Esophagus muscularis mucosa (tissue), 4 donors: Measurements from ENCODE around the gene C9. TPM values are rescaled to one million over a fixed set of nuclear protein-coding genes. Genes with fewer than 3 reads are reported as not detected.

Experiments
- DNase-seq: peaks from one replicate; pipeline ENCODE4 v3.0.0-alpha.2; 2017; ENCODE audit errors: extremely low spot score
- H3K27ac ChIP-seq, 4 donors: fragments of 200-600 bp; sonication (generic); replicated peaks in 1 of 4; 1 replicate in 3 of 4; 2 replicates in 1 of 4; pipeline ENCODE4 v1.5.1; 2016 to 2019; ENCODE audit warnings: mild to moderate bottlenecking in 1 of 4
- H3K27me3 ChIP-seq, 4 donors: fragments of 200-600 bp; sonication (generic); one replicate each; pipeline versions ENCODE4 v1.5.1 to v1.6.0; 2016 to 2019
- H3K36me3 ChIP-seq, 4 donors: fragments of 200-600 bp; sonication (generic); one replicate each; pipeline ENCODE4 v1.5.1; 2016 to 2019
- H3K4me1 ChIP-seq, 4 donors: fragments of 200-600 bp; sonication (generic); one replicate each; pipeline ENCODE4 v1.5.1; 2016 to 2019
- H3K4me3 ChIP-seq, 4 donors: fragments of 200-600 bp; sonication (generic); 1 replicate in 2 of 4; 2 replicates in 2 of 4; pipeline ENCODE4 v1.5.1; 2016 to 2019; ENCODE audit warnings: mild to moderate bottlenecking in 4 of 4, moderate library complexity in 1 of 4
- H3K9me3 ChIP-seq, 4 donors: fragments of 200-600 bp; sonication (generic); 1 replicate in 3 of 4; 2 replicates in 1 of 4; pipeline ENCODE4 v1.5.1; 2016 to 2019
- CTCF ChIP-seq, 3 experiments: fragments of 200-600 bp in 2 of 3; fragments of 450-650 bp in 1 of 3; sonication (generic) in 2 of 3; IDR thresholded peaks; one replicate each; pipeline ENCODE4 v1.5.1; 2017 to 2019; ENCODE audit warnings: antibody characterized with exemption in 3 of 3, mild to moderate bottlenecking in 2 of 3, moderate library complexity in 1 of 3
- EP300 ChIP-seq: sonication (generic); formaldehyde crosslinking; IDR thresholded peaks from one replicate; pipeline ENCODE4 v1.6.1; 2017; ENCODE audit warnings: antibody characterized with exemption
- POLR2A ChIP-seq: fragments of 450-650 bp; IDR thresholded peaks from one replicate; pipeline ENCODE4 v1.6.1; 2017; ENCODE audit warnings: antibody characterized with exemption, moderate library complexity, mild to moderate bottlenecking, low read depth
- POLR2AphosphoS5 ChIP-seq, 2 donors: sonication (generic); formaldehyde crosslinking; IDR thresholded peaks; one replicate each; pipeline ENCODE4 v1.6.1; 2017; ENCODE audit warnings: antibody characterized with exemption in 2 of 2
- WGBS: methylation state at CpG from one replicate; pipeline ENCODE4 v1.1.5; 2018; 5-methylcytosine and 5-hydroxymethylcytosine counted together
- intact Hi-C: fragments of 100-400 bp; cut with DNase I; formaldehyde crosslinking; loops from one replicate; pipeline ENCODE4 v1.15.1; 2023
- total RNA-seq, 4 donors: library from RNA; depleted of rRNA; stranded (reverse); fragments of >200 nt; gene quantifications; one replicate each; pipeline versions ENCODE4 v1.1.0 to v1.2.1, GENCODE V29; 2016

The C9 gene
- total RNA-seq, 4 donors from 2014 or later, result not detected

DNA sequence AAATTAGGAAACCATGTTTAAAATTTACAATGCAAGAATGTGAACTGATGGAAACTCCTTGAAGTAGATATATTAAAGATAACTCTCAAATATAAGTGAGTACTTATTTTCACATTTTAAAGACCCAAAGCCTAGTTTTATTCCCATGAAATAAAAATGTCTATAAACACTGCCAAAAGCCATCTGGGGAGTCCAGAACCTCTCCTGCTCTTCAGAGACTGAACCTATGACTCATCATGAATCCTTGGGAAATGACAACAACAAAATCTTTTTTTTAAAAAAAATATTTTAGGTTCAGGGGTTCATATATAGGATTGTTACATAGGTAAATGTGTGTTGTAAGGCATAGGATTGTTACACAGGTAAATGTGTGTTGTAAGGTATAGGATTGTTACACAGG is 111.1 kb downstream of the C9 start:
- intact Hi-C loops, result no loop called here
- H3K27me3 ChIP-seq, result no peaks in the 10 kb centered on the region
- H3K36me3 ChIP-seq, result no peaks in the 10 kb centered on the region
- no peak for DNase-seq
- no peaks in the 10 kb centered on the region for H3K4me1 ChIP-seq
- no peak overlapping the region for H3K27ac ChIP-seq
- TF ChIP-seq POLR2A (no peak), CTCF (IDR thresholded peaks at IDR 0.05) (no peak), EP300 (no peak), POLR2AphosphoS5 (IDR thresholded peaks at IDR 0.05) (no peak)
- no peak overlapping the region for H3K4me3 ChIP-seq
- H3K9me3 ChIP-seq, result no peaks in the 10 kb centered on the region

GRCh38 chr5:39249564-39250274 is 114.6 kb downstream of the C9 start:
- no peaks in the 10 kb centered on the region for H3K4me1 ChIP-seq
- 94% methylated on average over 1 of the region's 1 CpG for WGBS
- no peak overlapping the region for H3K27ac ChIP-seq
- no peak overlapping the region for H3K4me3 ChIP-seq
- TF ChIP-seq POLR2AphosphoS5 (IDR thresholded peaks at IDR 0.05), result no peak
- TF ChIP-seq POLR2A, result no peak
- TF ChIP-seq EP300, result no peak
- no peak for TF ChIP-seq CTCF (IDR thresholded peaks at IDR 0.05)
- H3K27me3 ChIP-seq, result no peaks in the 10 kb centered on the region
- H3K9me3 ChIP-seq, result no peaks in the 10 kb centered on the region
- DNase-seq, result no peak
- no peaks in the 10 kb centered on the region for H3K36me3 ChIP-seq
- intact Hi-C loops, result no loop called here

GRCh38 chr5:39249069-39249468 is 115.2 kb downstream of the C9 start:
- Histone ChIP-seq H3K4me3 (no peak overlapping the region), H3K4me1 (no peaks in the 10 kb centered on the region), H3K27me3 (no peaks in the 10 kb centered on the region), H3K27ac (no peak overlapping the region), H3K36me3 (no peaks in the 10 kb centered on the region), H3K9me3 (no peaks in the 10 kb centered on the region)
- no peak for DNase-seq
- TF ChIP-seq CTCF (IDR thresholded peaks at IDR 0.05) (no peak), EP300 (no peak), POLR2A (no peak)
- no CpG with 5 or more reads among the region's 1 CpG for WGBS
- intact Hi-C loops, result no loop called here

DNA sequence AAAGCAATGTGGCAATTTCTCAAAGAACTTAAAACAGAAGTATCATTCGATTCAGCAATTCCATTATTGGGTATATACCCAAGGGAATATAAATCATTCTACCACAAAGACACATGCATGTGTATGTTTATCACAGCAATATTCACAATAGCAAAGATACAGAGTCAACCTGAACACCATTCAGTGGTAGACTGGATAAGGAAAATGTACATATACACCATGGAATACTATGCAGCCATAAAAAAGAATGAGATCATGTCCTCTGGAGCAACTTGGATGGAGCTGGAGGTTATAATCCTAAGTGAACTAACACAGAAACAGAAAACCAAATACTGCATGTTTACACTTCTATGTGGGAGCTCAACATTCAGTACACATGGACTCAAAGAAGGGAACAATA is 123.5 kb downstream of the C9 start:
- no peak for TF ChIP-seq POLR2A
- no peak for TF ChIP-seq POLR2AphosphoS5 (IDR thresholded peaks at IDR 0.05)
- no peak for TF ChIP-seq CTCF (IDR thresholded peaks at IDR 0.05)
- TF ChIP-seq EP300, result no peak
- Histone ChIP-seq H3K4me1 (no peaks in the 10 kb centered on the region), H3K36me3 (no peaks in the 10 kb centered on the region), H3K27ac (no peak overlapping the region), H3K9me3 (peaks cover 0 to 14% (median 13%) of the 10 kb centered on the region in 4 donors), H3K27me3 (no peaks in the 10 kb centered on the region), H3K4me3 (no peak overlapping the region)
- no peak for DNase-seq
- WGBS, result 85% methylated on average over 1 of the region's 1 CpG
- intact Hi-C loops, result no loop called here
